ENCODE data around the gene DGLUCY. TPM values are rescaled to one million over a fixed set of nuclear protein-coding genes. Genes with fewer than 3 reads are reported as not detected.

DGLUCY gene
- total and polyA plus RNA-seq, 2 experiments from 2014 or later: 44.8 to 51.3 TPM

DNA sequence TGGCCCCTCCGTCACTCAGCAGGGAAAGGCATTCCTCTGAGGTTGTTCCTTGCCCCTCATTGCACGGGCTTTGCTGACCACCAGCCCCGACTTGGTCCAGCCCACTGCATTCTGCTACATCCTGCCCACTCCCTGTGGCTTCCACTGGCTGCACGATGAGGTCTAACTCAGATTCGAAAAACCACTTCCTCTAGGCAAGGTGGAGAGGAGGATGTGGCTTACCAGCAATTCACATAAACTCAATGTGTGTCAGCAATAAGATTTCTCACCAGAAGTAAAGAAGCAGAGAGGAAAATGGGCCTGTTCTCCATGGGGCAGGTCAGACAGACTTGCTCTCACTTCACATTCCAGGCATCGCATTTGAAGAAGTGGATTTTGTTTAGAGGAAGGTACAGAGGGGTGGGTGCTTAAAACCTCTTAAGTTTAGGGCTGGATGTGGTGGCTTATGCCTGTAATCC lies 115.9 kb downstream of the DGLUCY start:
- Histone ChIP-seq H3K9me2 (replicated peaks; ENCODE audit: insufficient read depth) (no peaks in the 10 kb centered on the region), H3K4me2 (no peak overlapping the region), H3K9me3 (ENCODE audit: low read depth) (no peaks in the 10 kb centered on the region), H3K79me2 (no peaks in the 10 kb centered on the region), H3K27ac (no peak overlapping the region), H3K27me3 (no peaks in the 10 kb centered on the region), H4K20me1 (ENCODE audit: insufficient read depth, poor library complexity, severe bottlenecking) (no peaks in the 10 kb centered on the region), H2AFZ (no peak overlapping the region), H3K36me3 (replicated peaks; ENCODE audit: insufficient read depth, low read depth) (no peaks in the 10 kb centered on the region), H3K4me1 (ENCODE audit: insufficient read depth) (no peaks in the 10 kb centered on the region), H3K4me3 (no peak overlapping the region)
- TF ChIP-seq, protein P1, sequence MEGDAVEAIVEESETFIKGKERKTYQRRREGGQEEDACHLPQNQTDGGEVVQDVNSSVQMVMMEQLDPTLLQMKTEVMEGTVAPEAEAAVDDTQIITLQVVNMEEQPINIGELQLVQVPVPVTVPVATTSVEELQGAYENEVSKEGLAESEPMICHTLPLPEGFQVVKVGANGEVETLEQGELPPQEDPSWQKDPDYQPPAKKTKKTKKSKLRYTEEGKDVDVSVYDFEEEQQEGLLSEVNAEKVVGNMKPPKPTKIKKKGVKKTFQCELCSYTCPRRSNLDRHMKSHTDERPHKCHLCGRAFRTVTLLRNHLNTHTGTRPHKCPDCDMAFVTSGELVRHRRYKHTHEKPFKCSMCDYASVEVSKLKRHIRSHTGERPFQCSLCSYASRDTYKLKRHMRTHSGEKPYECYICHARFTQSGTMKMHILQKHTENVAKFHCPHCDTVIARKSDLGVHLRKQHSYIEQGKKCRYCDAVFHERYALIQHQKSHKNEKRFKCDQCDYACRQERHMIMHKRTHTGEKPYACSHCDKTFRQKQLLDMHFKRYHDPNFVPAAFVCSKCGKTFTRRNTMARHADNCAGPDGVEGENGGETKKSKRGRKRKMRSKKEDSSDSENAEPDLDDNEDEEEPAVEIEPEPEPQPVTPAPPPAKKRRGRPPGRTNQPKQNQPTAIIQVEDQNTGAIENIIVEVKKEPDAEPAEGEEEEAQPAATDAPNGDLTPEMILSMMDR (IDR thresholded peaks at IDR 0.05; ENCODE audit: poor library complexity): no peak
- no peak for DNase-seq (ENCODE audit: low spot score)
- 92% methylated on average over 6 of the region's 6 CpGs for WGBS (ENCODE audit: low lambda C conversion rate, missing lambda C conversion rate)

DNA sequence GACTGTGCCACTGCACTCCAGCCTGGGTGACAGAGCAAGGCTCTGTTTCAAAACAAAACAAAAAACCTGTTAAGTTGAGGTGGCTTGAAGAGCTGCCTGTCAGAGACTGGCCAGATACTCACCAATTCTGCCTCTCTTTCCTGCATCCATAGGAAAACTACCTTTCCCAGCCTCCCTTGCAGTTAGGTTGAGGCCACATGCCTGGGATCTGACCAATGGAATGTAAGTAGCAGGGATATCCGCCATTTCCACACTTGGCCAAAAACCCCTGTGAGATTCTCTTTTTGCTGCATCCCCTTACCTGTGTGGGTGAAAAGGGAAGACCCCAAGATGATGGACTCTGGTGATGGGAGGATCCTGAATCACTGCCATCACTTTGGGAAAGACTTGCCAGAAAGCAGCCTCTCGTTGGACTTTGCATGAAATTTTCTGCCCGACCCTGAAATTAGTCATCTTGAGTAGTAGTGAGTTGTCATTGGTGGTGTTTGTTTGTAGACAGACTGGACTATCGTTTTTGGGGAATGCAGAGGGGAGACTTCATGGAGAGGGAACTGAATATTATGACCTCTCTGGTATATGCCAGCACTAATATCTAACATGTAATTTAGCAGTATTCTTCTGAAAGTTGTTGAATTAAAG lies 116.6 kb downstream of the DGLUCY start:
- no peaks in the 10 kb centered on the region for H3K27me3 ChIP-seq
- no peaks in the 10 kb centered on the region for H4K20me1 ChIP-seq (ENCODE audit: insufficient read depth, poor library complexity, severe bottlenecking)
- no peak overlapping the region for H3K4me2 ChIP-seq
- no peaks in the 10 kb centered on the region for H3K36me3 ChIP-seq (replicated peaks; ENCODE audit: insufficient read depth, low read depth)
- no peaks in the 10 kb centered on the region for H3K9me2 ChIP-seq (replicated peaks; ENCODE audit: insufficient read depth)
- H2AFZ ChIP-seq: no peak overlapping the region
- H3K9me3 ChIP-seq (ENCODE audit: low read depth): no peaks in the 10 kb centered on the region
- 97% methylated on average over 4 of the region's 4 CpGs for WGBS (ENCODE audit: low lambda C conversion rate, missing lambda C conversion rate)
- no peaks in the 10 kb centered on the region for H3K79me2 ChIP-seq
- no peak for DNase-seq (ENCODE audit: low spot score)
- no peaks in the 10 kb centered on the region for H3K4me1 ChIP-seq (ENCODE audit: insufficient read depth)
- TF ChIP-seq, protein P1 (IDR thresholded peaks at IDR 0.05; ENCODE audit: poor library complexity): no peak
- TF ChIP-seq EZH2 (IDR thresholded peaks at IDR 0.05; ENCODE audit: borderline replicate concordance): no peak
- TF ChIP-seq EZH2phosphoT487 (IDR thresholded peaks at IDR 0.05; ENCODE audit: low read depth, severe bottlenecking, unreplicated experiment): no peak
- H3K4me3 ChIP-seq: no peak overlapping the region
- H3K27ac ChIP-seq: no peak overlapping the region

DNA sequence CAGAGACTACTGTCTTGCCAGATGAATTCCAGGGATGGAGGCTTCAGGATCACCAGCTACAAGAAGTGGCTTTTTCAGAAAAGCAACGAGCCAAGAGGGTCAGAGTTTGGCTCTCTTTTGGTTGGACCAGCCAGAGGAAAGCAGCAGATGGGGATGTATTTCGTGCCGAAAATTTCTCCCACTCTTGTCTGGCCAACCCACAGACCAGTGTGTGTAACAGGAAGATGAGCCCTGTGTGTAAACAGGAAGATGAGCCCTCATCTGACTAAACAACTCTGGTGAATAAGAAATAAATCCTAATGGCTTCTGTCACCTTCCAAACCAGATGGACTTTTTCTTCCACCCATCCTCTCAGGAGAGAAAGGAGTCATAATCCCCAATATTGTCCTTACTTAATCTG lies 117.6 kb downstream of the DGLUCY start:
- Histone ChIP-seq H3K9me3 (ENCODE audit: low read depth) (no peaks in the 10 kb centered on the region), H3K4me2 (no peak overlapping the region), H3K27me3 (no peaks in the 10 kb centered on the region), H3K27ac (no peak overlapping the region), H3K4me3 (no peak overlapping the region), H4K20me1 (ENCODE audit: insufficient read depth, poor library complexity, severe bottlenecking) (no peaks in the 10 kb centered on the region), H3K4me1 (ENCODE audit: insufficient read depth) (no peaks in the 10 kb centered on the region), H3K36me3 (replicated peaks; ENCODE audit: insufficient read depth, low read depth) (no peaks in the 10 kb centered on the region), H2AFZ (no peak overlapping the region), H3K9me2 (replicated peaks; ENCODE audit: insufficient read depth) (no peaks in the 10 kb centered on the region), H3K79me2 (no peaks in the 10 kb centered on the region)
- TF ChIP-seq EZH2phosphoT487 (IDR thresholded peaks at IDR 0.05; ENCODE audit: low read depth, severe bottlenecking, unreplicated experiment): no peak
- TF ChIP-seq, protein P1 (IDR thresholded peaks at IDR 0.05; ENCODE audit: poor library complexity): no peak
- WGBS (ENCODE audit: low lambda C conversion rate, missing lambda C conversion rate): 100% methylated on average over 3 of the region's 3 CpGs
- DNase-seq (ENCODE audit: low spot score): no peak

DNA sequence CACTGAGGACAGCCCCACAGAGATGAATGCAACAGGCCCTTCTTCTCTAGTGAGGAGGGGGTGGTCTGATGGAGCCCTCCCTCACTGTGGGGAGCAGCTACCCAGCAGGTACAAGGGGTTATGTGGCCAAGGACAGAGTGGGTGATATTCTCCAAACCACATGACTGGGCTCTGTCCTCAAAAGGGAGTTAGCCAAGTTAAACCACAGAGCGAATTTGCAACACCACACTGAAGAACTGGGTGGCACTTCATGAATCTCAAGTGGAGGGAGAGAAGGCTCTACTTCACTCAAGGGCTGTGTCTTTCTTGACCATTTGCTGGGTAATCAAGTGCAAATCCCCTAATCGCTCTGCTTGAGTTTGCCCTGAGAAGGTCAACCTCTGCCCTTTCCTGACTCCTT lies 118.2 kb downstream of the DGLUCY start:
- WGBS (ENCODE audit: low lambda C conversion rate, missing lambda C conversion rate): 94% methylated on average over 2 of the region's 2 CpGs
- Histone ChIP-seq H3K79me2 (no peaks in the 10 kb centered on the region), H4K20me1 (ENCODE audit: insufficient read depth, poor library complexity, severe bottlenecking) (no peaks in the 10 kb centered on the region), H3K4me1 (ENCODE audit: insufficient read depth) (no peaks in the 10 kb centered on the region), H3K4me3 (no peak overlapping the region), H3K9me2 (replicated peaks; ENCODE audit: insufficient read depth) (no peaks in the 10 kb centered on the region), H3K36me3 (replicated peaks; ENCODE audit: insufficient read depth, low read depth) (no peaks in the 10 kb centered on the region), H2AFZ (no peak overlapping the region), H3K9me3 (ENCODE audit: low read depth) (no peaks in the 10 kb centered on the region), H3K27me3 (no peaks in the 10 kb centered on the region), H3K4me2 (no peak overlapping the region), H3K27ac (no peak overlapping the region)
- no peak for DNase-seq (ENCODE audit: low spot score)
- TF ChIP-seq, protein P1 (IDR thresholded peaks at IDR 0.05; ENCODE audit: poor library complexity): no peak
- TF ChIP-seq EZH2 (IDR thresholded peaks at IDR 0.05; ENCODE audit: borderline replicate concordance) (no peak), EZH2phosphoT487 (IDR thresholded peaks at IDR 0.05; ENCODE audit: low read depth, severe bottlenecking, unreplicated experiment) (no peak)
